K562 (cell line): ENCODE results near the gene GLTPD2. TPM values are rescaled to one million over a fixed set of nuclear protein-coding genes. Genes with fewer than 3 reads are reported as not detected.

Source experiments
- E2F3 ChIP-seq: fragments of 250-450 bp; sonication (Bioruptor Pico); IDR thresholded peaks from 2 replicates; pipeline ENCODE4 v1.4.0; 2020; ENCODE audit warnings: mild to moderate bottlenecking
- EP300 ChIP-seq: IDR thresholded peaks from 2 replicates; pipeline ENCODE4 v1.6.1; 2012; ENCODE audit warnings: low read length, improper control_type of control experiment
- HDAC1 ChIP-seq, 2 experiments: fragments of 450-650 bp; IDR thresholded peaks; 2 replicates each; pipeline ENCODE4 v1.6.1; 2016 to 2017; ENCODE audit warnings: inconsistent platforms in 1 of 2, mild to moderate bottlenecking in 1 of 2, moderate library complexity in 1 of 2
- HLTF ChIP-seq: fragments of 450-650 bp; IDR thresholded peaks from 2 replicates; pipeline ENCODE4 v1.6.1; 2016
- KDM2B ChIP-seq: fragments of 250-450 bp; sonication (Bioruptor Pico); IDR thresholded peaks from 2 replicates; pipeline ENCODE4 v1.8.0; 2021; ENCODE audit warnings: mild to moderate bottlenecking, moderate library complexity
- KLF10 ChIP-seq: fragments of 250-450 bp; sonication (Bioruptor Pico); IDR thresholded peaks from 2 replicates; pipeline ENCODE4 v1.6.1; 2021; ENCODE audit warnings: matching md5 sums
- LEF1 ChIP-seq: fragments of 450-650 bp; IDR thresholded peaks from 2 replicates; pipeline ENCODE4 v1.6.1; 2016; ENCODE audit warnings: mild to moderate bottlenecking
- POLR2G ChIP-seq: fragments of 200-400 bp; formaldehyde crosslinking; IDR thresholded peaks from 2 replicates; pipeline ENCODE4 v1.6.1; 2017; ENCODE audit warnings: low read depth, mild to moderate bottlenecking, antibody characterized with exemption, low read length, moderate library complexity
- RFX1 ChIP-seq: fragments of 450-650 bp; IDR thresholded peaks from 2 replicates; pipeline ENCODE4 v1.6.1; 2016; ENCODE audit warnings: mild to moderate bottlenecking, moderate library complexity
- SIN3B ChIP-seq: fragments of 450-650 bp; IDR thresholded peaks from 2 replicates; pipeline ENCODE4 v1.6.1; 2017; ENCODE audit warnings: low read depth, mild to moderate bottlenecking, moderate library complexity
- TSC22D4 ChIP-seq: fragments of 450-650 bp; IDR thresholded peaks from 2 replicates; pipeline ENCODE4 v1.6.1; 2016; ENCODE audit warnings: missing genetic modification characterization, missing biosample characterization, control low read depth
- ZBTB17 ChIP-seq: fragments of 450-650 bp; formaldehyde crosslinking; IDR thresholded peaks from 2 replicates; pipeline ENCODE4 v1.4.0; 2020; ENCODE audit warnings: mild to moderate bottlenecking
- ZNF224 ChIP-seq: sonication (generic); formaldehyde crosslinking; IDR thresholded peaks from 2 replicates; pipeline ENCODE4 v1.8.0; 2022; ENCODE audit warnings: mild to moderate bottlenecking, missing genetic modification reagents
- polyA plus RNA-seq, 8 experiments: library from polyadenylated mRNA; depleted of rRNA in 4 of 8; stranded (reverse) in 5 of 8; unstranded in 3 of 8; fragments of >200 nt; fragmentation: Nextera tagmentation in 2 of 8; fragmentation: Illumina TruSeq in 1 of 8; extraction: Ambion mirVana in 2 of 8; extraction: Trizol in 1 of 8; gene quantifications; 2 replicates each; pipeline versions ENCODE4 v1.2.1 to v1.2.3, GENCODE V29; 2011 to 2014; ENCODE audit warnings: inconsistent platforms in 1 of 8, missing spikeins in 1 of 8
- total RNA-seq, 7 experiments: library from RNA; depleted of rRNA in 6 of 7; stranded (reverse); fragments of >200 nt in 6 of 7; fragmentation: Illumina TruSeq in 2 of 7; extraction: Trizol in 2 of 7; gene quantifications; 2 replicates each; pipeline versions ENCODE4 v1.2.1 to v1.2.3, GENCODE V29; 2011 to 2021; ENCODE audit warnings: low replicate concordance in 1 of 7
- TF ChIP-seq, protein P1 (sequence below): fragments of 250-450 bp; sonication (Bioruptor Pico); IDR thresholded peaks from 2 replicates; pipeline ENCODE4 v1.5.0; 2021
- TF ChIP-seq, protein P2 (sequence below): fragments of 250-450 bp; sonication (Bioruptor Pico); IDR thresholded peaks from 2 replicates; pipeline ENCODE4 v1.5.0; 2022; ENCODE audit warnings: mild to moderate bottlenecking
- TF ChIP-seq, protein P3 (sequence below): fragments of 250-450 bp; sonication (Bioruptor Pico); IDR thresholded peaks from 2 replicates; pipeline ENCODE4 v1.8.0; 2022; ENCODE audit warnings: inconsistent platforms
- TF ChIP-seq, protein P4 (sequence below), 3 experiments: fragments of 200-800 bp in 1 of 3; fragments of 250-450 bp in 1 of 3; fragments of 450-650 bp in 1 of 3; sonication (Bioruptor Pico) in 1 of 3; sonication (Bioruptor generic) in 1 of 3; formaldehyde crosslinking in 1 of 3; IDR thresholded peaks; 2 replicates each; pipeline versions ENCODE4 v1.6.1 to v1.8.0; 2016 to 2022; ENCODE audit warnings: mild to moderate bottlenecking in 2 of 3, missing genetic modification characterization in 2 of 3, missing compliant biosample characterization in 1 of 3, moderate library complexity in 1 of 3
- TF ChIP-seq, protein P5 (sequence below): fragments of 450-650 bp; IDR thresholded peaks from one replicate; pipeline ENCODE4 v1.6.1; 2018; ENCODE audit warnings: mild to moderate bottlenecking, moderate library complexity; ENCODE audit not compliant: partially characterized antibody

The GLTPD2 gene
- total and polyA plus RNA-seq, 9 of the 15 experiments (the other 6 are each of a cell fraction or from before 2014, with no cell fraction given), result not detected

DNA sequence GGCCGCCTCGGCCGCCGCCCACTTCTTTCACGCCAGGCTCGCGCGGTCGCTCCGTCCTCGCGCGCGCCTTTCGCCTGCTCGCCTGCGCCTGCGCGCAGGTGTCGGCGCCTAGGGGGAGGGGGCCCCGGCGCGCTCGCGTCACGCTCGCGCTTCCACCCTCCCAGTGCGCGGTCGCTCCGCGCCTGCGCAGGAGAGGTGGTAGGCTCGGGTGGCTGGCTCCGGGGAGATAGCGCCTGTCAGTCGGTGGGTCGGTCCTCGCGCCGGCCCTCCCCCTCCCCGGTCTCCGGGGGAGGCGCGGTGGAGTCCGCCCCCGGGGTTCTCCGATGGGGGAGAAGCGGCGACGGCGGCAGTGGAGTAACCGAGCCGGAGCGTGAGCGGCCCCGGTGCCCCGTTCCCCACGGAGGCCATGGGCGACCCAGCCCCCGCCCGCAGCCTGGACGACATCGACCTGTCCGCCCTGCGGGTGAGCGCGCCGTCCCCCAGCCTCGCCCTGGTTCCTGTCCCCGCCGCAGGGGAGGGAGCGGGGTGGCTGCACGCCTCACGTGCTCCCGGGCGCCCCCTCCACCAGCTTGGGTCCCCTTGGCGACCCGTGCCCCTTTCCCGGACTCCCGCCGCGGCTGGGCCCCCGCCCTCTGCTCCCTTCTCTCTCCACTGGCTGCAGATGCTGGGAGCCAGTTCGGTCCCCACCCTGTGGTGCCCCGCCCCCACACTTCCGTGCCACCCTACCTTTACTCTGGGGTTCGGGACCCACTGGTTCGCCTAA, 44.6 kb downstream of the GLTPD2 start, which contains the start of gene MINK1 (continued):
- TF ChIP-seq HDAC1 (IDR thresholded peaks at IDR 0.05) (peak in 1 of 2 experiments; percentile 52; a peak in 2 of 4 replicates), RFX1 (no peak), HLTF (no peak), E2F3 (CRISPR knock-in tag) (no peak), POLR2G (peak; percentile 78), SIN3B (0 out of 2 replicates have a peak, but pooled peaks have one; percentile 31), TSC22D4 (no peak), ZBTB17 (no peak), LEF1 (no peak), KDM2B (CRISPR knock-in tag) (no peak), KLF10 (no peak), ZNF224 (no peak), EP300 (no peak)
- TF ChIP-seq, protein P1, sequence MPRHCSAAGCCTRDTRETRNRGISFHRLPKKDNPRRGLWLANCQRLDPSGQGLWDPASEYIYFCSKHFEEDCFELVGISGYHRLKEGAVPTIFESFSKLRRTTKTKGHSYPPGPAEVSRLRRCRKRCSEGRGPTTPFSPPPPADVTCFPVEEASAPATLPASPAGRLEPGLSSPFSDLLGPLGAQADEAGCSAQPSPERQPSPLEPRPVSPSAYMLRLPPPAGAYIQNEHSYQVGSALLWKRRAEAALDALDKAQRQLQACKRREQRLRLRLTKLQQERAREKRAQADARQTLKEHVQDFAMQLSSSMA (CRISPR knock-in tag), result no peak
- TF ChIP-seq, protein P2, sequence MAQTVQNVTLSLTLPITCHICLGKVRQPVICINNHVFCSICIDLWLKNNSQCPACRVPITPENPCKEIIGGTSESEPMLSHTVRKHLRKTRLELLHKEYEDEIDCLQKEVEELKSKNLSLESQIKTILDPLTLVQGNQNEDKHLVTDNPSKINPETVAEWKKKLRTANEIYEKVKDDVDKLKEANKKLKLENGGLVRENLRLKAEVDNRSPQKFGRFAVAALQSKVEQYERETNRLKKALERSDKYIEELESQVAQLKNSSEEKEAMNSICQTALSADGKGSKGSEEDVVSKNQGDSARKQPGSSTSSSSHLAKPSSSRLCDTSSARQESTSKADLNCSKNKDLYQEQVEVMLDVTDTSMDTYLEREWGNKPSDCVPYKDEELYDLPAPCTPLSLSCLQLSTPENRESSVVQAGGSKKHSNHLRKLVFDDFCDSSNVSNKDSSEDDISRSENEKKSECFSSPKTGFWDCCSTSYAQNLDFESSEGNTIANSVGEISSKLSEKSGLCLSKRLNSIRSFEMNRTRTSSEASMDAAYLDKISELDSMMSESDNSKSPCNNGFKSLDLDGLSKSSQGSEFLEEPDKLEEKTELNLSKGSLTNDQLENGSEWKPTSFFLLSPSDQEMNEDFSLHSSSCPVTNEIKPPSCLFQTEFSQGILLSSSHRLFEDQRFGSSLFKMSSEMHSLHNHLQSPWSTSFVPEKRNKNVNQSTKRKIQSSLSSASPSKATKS (CRISPR knock-in tag), result no peak
- TF ChIP-seq, protein P3, sequence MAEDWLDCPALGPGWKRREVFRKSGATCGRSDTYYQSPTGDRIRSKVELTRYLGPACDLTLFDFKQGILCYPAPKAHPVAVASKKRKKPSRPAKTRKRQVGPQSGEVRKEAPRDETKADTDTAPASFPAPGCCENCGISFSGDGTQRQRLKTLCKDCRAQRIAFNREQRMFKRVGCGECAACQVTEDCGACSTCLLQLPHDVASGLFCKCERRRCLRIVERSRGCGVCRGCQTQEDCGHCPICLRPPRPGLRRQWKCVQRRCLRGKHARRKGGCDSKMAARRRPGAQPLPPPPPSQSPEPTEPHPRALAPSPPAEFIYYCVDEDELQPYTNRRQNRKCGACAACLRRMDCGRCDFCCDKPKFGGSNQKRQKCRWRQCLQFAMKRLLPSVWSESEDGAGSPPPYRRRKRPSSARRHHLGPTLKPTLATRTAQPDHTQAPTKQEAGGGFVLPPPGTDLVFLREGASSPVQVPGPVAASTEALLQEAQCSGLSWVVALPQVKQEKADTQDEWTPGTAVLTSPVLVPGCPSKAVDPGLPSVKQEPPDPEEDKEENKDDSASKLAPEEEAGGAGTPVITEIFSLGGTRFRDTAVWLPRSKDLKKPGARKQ (CRISPR knock-in tag), result no peak
- TF ChIP-seq, protein P4, sequence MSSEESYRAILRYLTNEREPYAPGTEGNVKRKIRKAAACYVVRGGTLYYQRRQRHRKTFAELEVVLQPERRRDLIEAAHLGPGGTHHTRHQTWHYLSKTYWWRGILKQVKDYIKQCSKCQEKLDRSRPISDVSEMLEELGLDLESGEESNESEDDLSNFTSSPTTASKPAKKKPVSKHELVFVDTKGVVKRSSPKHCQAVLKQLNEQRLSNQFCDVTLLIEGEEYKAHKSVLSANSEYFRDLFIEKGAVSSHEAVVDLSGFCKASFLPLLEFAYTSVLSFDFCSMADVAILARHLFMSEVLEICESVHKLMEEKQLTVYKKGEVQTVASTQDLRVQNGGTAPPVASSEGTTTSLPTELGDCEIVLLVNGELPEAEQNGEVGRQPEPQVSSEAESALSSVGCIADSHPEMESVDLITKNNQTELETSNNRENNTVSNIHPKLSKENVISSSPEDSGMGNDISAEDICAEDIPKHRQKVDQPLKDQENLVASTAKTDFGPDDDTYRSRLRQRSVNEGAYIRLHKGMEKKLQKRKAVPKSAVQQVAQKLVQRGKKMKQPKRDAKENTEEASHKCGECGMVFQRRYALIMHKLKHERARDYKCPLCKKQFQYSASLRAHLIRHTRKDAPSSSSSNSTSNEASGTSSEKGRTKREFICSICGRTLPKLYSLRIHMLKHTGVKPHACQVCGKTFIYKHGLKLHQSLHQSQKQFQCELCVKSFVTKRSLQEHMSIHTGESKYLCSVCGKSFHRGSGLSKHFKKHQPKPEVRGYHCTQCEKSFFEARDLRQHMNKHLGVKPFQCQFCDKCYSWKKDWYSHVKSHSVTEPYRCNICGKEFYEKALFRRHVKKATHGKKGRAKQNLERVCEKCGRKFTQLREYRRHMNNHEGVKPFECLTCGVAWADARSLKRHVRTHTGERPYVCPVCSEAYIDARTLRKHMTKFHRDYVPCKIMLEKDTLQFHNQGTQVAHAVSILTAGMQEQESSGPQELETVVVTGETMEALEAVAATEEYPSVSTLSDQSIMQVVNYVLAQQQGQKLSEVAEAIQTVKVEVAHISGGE (CRISPR knock-in tag; IDR thresholded peaks at IDR 0.05), result no peak
- TF ChIP-seq, protein P5, sequence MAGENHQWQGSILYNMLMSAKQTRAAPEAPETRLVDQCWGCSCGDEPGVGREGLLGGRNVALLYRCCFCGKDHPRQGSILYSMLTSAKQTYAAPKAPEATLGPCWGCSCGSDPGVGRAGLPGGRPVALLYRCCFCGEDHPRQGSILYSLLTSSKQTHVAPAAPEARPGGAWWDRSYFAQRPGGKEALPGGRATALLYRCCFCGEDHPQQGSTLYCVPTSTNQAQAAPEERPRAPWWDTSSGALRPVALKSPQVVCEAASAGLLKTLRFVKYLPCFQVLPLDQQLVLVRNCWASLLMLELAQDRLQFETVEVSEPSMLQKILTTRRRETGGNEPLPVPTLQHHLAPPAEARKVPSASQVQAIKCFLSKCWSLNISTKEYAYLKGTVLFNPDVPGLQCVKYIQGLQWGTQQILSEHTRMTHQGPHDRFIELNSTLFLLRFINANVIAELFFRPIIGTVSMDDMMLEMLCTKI, result no peak
